Activated naive CD4-positive, alpha-beta T cell (primary cell): ENCODE results near the gene RABIF.

Experiments used
- DNase-seq, 4 experiments: peaks; one replicate each; lab custom pipeline; 2025; lab: John Stamatoyannopoulos, UW

RABIF gene

DNA sequence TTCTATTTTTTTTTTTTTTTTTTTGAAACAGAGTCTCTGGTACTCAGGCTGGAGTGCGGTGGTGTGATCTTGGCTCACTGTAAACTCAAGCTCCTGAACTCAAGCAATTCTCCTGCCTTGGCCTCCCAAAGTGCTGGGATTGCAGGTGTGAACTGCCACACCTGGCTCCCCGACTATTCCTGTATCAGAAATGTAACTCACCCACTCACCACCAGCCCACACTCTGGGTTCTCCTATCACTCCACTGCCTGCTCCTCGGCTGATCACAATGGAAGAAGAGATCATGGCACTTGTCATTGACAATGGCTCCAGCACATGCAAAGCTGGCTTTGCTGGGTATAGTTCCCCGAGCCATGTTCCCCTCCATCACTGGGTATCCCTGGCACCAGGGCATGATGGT lies 15.9 kb downstream of the RABIF start:
- DNase-seq, result no peak

DNA sequence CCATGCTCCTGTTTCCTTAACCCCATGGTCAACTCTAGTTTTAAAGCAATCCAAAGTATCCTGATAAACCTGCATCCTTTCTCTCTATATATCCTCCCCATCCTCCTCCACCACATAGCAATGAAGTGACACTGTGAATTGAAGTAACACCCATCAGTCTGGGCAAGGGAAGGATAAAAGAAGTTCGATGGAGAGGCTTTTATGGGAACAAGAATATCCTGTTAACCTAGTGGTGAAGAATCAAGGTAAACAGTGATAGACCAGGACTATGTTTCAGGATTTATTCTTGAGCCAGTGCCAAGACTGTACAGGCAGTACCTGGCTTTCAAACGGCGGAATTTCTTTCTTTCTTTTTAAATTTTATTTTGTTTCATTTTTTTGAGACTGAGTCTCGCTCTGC lies 17.6 kb downstream of the RABIF start:
- no peak for DNase-seq

DNA sequence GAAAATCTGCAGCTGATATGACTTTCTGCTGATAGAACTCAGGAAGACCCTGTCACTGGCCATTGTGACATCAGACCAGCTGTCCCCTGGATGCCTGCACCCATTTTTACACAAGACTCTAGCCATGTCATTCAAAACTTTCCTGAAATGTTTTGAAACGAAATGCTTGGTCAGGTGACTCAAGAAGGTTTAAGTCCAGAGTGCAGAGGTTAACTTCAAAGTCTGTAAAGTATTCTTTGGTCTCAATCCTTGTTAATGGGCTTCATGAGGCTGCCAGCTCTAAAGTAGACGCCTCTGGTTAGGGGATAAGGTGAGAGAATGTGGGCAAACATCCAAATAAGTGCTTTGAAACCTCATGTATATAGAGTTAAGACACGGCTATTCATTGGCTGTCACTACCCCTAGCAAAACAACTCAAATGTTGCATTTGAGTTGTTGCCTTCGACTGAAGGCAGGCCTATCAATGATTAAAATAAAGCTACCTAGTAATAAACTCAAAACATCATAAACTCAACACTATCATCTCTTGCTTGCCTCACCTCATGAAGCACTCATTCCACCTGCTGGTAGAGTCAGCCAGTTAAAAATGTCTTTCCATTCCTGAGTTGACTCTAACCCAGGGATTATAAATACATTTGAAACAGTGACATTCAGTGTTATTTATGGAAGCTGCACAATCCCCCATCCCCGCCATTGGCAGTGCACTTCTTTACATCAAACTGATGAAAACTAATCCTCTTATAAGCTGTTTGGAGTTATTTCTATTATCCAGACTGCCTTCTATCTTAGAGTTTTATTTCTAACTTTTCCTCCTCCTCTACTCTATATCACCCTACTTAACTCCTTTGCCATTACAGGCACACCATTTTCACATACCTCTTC lies 26.0 kb downstream of the RABIF start:
- no peak for DNase-seq

- no peak for DNase-seq
Observed at GRCh38 chr1:202861420-202862132, 27.4 kb downstream of the RABIF start.

GRCh38 chr1:202860744-202861419 lies 28.1 kb downstream of the RABIF start:
- DNase-seq, result peak in 1 of 4 experiments; percentile 5

DNA sequence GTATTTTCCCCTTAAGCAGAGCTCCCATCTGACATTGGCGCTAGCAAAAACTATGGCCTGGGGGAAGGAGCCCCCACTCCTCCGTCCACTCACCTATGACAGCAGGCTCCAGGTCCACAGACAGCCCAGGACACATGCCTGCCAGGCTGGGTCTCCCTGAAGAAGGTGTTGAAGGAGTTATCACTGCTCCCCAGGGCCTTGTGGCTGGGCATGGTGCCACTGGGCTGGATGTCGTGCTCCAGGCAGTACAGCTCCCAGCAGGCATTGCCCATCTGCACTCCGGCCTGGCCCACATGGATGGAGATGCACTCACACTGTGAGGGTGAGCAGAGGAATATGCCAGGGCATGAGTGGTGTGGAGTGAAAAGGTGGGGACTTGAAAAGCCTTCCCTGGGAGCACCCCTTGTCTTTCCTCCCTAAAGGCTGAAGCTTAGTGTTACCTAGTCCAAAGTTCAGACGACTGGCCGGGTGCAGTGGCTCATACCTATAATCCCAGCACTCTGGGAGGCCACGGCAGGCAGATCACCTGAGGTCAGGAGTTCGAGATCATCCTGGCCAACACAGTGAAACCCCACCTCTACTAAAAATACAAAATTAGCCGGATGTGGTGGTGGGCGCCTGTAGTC lies 30.0 kb downstream of the RABIF start:
- DNase-seq, result no peak

DNA sequence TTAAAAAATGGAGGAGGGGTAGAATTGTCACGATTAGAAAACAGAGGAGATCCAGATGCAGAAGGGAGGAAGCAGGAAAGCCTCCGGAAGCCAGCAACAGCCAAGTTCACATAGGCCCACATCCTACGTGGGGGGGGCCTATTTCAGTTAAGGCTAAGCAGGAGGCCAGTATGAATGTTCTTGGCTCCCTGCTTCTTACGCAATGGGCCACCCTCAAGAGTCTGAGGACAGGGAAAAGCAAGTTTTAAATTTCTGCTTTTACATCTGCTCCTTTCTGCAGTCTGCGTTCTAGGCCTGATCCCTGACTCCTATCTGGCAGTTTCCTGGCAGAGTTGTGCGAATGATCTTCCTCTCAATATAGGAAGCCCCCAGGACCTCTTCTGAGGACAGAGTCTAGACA lies 30.6 kb downstream of the RABIF start:
- DNase-seq, result no peak

GRCh38 chr1:202857136-202857610 lies 31.8 kb downstream of the RABIF start:
- DNase-seq, result no peak

GRCh38 chr1:202856014-202856413 lies 32.9 kb downstream of the RABIF start:
- no peak for DNase-seq

GRCh38 chr1:202854787-202855186 lies 34.2 kb downstream of the RABIF start:
- DNase-seq, result no peak

DNA sequence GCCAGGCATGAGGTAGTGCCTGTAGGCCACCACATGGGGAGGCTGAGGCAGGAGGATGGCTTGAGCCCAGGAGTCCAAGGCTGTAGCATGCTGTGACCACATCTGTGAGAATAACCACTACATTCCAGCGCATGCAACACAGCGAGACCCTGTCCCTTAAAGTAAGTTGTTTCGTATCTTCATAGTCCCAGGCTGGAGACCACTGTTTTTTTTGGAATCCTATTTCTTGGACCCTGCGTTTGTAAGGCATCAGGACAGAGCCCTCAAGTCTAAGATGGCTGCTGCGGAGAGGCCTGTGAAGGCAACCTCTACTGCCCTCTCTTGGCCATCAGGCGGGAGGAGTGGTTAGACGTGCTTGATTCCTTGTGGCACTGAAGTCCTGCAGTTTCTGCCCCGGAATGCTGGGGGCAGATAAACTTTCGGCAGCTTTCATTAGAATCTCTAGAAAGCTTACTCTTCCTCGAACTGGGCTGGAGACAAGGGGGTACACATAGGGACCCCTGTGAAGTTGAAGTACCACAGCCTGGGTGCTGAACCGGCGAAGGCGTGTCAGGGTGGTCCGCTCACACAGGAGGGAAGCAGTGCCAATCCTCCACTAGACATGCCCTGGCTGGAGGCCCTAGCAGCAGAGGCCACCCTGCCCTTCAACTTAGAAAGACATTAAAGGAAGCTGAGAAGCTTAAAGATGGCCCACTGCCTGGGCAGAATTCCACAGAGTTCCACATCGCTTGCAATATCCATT lies 36.6 kb downstream of the RABIF start:
- DNase-seq, result peak in 1 of 4 experiments; percentile 7

- DNase-seq, result no peak
Observed at GRCh38 chr1:202850593-202851362, 38.2 kb downstream of the RABIF start.

DNA sequence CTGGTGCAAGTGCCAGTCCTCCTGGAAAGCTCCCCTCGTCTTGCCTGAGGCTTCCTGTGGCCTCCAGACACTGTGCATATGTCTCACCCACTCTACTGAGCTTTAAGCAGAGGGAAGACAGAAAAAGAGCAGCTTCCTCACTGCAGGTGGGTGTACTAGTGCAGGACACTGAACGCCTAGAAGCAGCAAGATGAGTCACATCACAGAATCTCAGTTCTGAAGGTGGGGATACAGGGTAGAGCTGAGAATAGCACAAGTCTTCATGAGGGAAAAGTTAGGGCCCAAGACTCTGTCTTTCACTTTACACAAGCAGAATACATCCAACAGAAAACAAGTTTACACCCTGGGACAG lies 40.8 kb downstream of the RABIF start:
- DNase-seq, result no peak

GRCh38 chr1:202844935-202845334 lies 44.0 kb downstream of the RABIF start:
- DNase-seq, result no peak

DNA sequence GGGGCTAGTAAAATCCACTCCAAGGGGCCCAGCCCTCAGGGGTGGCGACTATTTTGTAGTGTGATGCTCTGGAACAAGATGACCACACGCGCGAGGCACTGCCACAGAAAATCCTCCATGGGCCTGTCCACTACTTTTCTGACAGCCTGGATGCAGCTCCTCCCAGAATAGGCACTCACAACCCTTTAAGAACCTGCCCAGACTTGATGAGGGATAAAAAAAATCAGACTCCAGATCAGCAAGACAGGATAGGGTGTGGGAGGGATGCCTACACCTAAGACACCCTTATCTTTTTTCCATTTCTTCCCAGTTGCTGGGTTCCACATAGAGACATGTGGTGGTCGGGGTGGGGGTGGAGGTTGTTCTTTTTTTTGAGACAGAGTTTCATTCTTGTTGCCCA lies 44.7 kb downstream of the RABIF start:
- DNase-seq, result no peak

DNA sequence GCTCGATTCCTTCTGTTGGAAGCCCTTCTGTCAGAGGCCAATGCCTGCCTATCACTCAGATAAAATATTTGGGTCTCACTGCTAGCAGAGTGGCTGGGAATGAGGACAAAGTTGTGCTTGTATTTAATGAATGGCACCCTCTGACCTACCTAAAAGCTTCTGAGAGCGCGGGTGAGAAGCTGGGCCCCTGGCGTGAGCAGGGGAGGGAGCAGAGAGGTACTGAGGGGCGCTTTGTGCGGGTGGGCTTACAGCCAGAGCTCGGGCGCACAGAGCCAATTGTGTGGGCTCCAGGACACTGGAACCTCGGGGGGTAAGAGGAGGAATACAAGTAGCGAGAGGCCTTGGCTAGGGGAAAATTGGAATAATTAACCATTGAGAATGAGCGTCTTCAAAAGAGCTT lies 45.9 kb downstream of the RABIF start:
- DNase-seq, result no peak

DNA sequence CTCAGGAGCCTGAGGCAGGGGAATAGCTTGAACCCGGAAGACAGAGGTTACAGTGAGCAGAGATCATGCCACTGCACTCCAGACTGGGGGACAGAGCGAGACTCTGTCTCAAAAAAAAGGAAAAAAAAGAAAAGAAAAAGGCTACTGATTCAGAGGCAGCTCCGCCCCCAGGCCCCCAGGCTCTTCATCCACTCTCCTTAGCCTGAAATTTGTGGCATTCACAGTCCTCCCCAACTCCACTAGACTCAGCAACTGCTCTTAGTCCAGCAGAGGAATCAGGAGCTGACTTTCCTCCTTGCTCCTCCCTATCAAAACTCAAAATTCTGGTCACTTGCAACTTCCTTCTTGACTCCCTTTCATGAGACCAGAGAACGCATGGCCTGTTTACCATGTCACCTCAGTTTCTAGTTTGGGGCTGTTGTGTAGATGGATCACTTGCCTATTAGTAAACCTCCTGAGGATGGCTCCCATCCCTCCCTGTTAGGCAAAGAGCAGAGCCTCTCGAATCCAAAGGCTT lies 51.1 kb downstream of the RABIF start:
- no peak for DNase-seq

- DNase-seq, result no peak
Observed at GRCh38 chr1:202836623-202837403, 52.1 kb downstream of the RABIF start.

GRCh38 chr1:202835548-202836072 lies 53.3 kb downstream of the RABIF start:
- DNase-seq, result no peak
